Keratinocyte (primary cell): ENCODE measurements around the gene LRRTM3. TPM values are rescaled to one million over a fixed set of nuclear protein-coding genes. Genes with fewer than 3 reads are reported as not detected.

Experiments
- DNase-seq: peaks from one replicate; pipeline ENCODE4 v3.0.0-alpha.2; 2011; ENCODE audit warnings: low read depth, missing footprints, low spot score
- FAIRE-seq: peaks from 2 replicates; lab custom pipeline; 2011; peaks lifted over from hg19 to GRCh38; lab: Jason Lieb, UNC
- H2AFZ ChIP-seq: 2 replicates; pipeline ENCODE4 v1.6.0; 2012; ENCODE audit warnings: low read length, control low read depth, inconsistent platforms; ENCODE audit not compliant: control insufficient read depth
- H3K27ac ChIP-seq: 2 replicates; pipeline ENCODE4 v1.5.1; 2011; ENCODE audit warnings: low read length; ENCODE audit not compliant: control insufficient read depth, insufficient read depth
- H3K27me3 ChIP-seq: 3 replicates; pipeline ENCODE4 v1.6.0; 2011; ENCODE audit warnings: low read length; ENCODE audit not compliant: control insufficient read depth, insufficient read depth; ENCODE audit errors: extremely low read depth
- H3K36me3 ChIP-seq, 2 experiments: 2 replicates in 1 of 2; 3 replicates in 1 of 2; pipeline ENCODE4 v1.5.1; 2011; ENCODE audit warnings: low read length in 2 of 2, mild to moderate bottlenecking in 1 of 2; ENCODE audit not compliant: control insufficient read depth in 2 of 2, insufficient read depth in 2 of 2; ENCODE audit errors: extremely low read depth in 1 of 2
- H3K4me1 ChIP-seq: 3 replicates; pipeline ENCODE4 v1.5.1; 2011; ENCODE audit warnings: low read length; ENCODE audit not compliant: control insufficient read depth, insufficient read depth; ENCODE audit errors: extremely low read depth
- H3K4me2 ChIP-seq: 3 replicates; pipeline ENCODE4 v1.6.0; 2011; ENCODE audit warnings: low read depth, low read length; ENCODE audit not compliant: control insufficient read depth, insufficient read depth; ENCODE audit errors: extremely low read depth
- H3K4me3 ChIP-seq, 3 experiments: fragments of 200-600 bp in 1 of 3; sonication (generic) in 1 of 3; 2 replicates in 2 of 3; 3 replicates in 1 of 3; pipeline ENCODE4 v1.5.1; 2011 to 2016; ENCODE audit warnings: low read length in 3 of 3, mild to moderate bottlenecking in 3 of 3, control low read depth in 2 of 3, inconsistent platforms in 1 of 3, low read depth in 1 of 3, mixed read lengths in 1 of 3, mixed run types in 1 of 3, moderate library complexity in 1 of 3; ENCODE audit not compliant: control insufficient read depth in 2 of 3, insufficient read depth in 2 of 3; ENCODE audit errors: extremely low read depth in 1 of 3
- H3K79me2 ChIP-seq: 2 replicates; pipeline ENCODE4 v1.6.0; 2012; ENCODE audit warnings: low read length; ENCODE audit not compliant: control insufficient read depth, insufficient read depth
- H3K9ac ChIP-seq: 3 replicates; pipeline ENCODE4 v1.6.0; 2011; ENCODE audit warnings: low read length; ENCODE audit not compliant: control insufficient read depth, insufficient read depth; ENCODE audit errors: extremely low read depth
- H3K9me1 ChIP-seq: 3 replicates; pipeline ENCODE4 v1.6.0; 2011; ENCODE audit warnings: low read length; ENCODE audit not compliant: control insufficient read depth, insufficient read depth; ENCODE audit errors: extremely low read depth
- H3K9me3 ChIP-seq: 2 replicates; pipeline ENCODE4 v1.5.1; 2012; ENCODE audit warnings: low read depth, low read length; ENCODE audit not compliant: control insufficient read depth
- H4K20me1 ChIP-seq: 3 replicates; pipeline ENCODE4 v1.6.0; 2011; ENCODE audit warnings: low read length; ENCODE audit not compliant: control insufficient read depth, insufficient read depth; ENCODE audit errors: extremely low read depth
- CTCF ChIP-seq, 3 experiments: IDR thresholded peaks in 1 of 3; conservative IDR thresholded peaks in 1 of 3; optimal IDR thresholded peaks in 1 of 3; 2 replicates in 2 of 3; 3 replicates in 1 of 3; pipeline versions ENCODE3 to v1.5.1; 2011; ENCODE audit warnings: low read length in 3 of 3, mild to moderate bottlenecking in 3 of 3, moderate library complexity in 2 of 3, control low read depth in 1 of 3, inconsistent platforms in 1 of 3; ENCODE audit not compliant: insufficient read depth in 2 of 3; ENCODE audit errors: extremely low read depth in 1 of 3
- EZH2 ChIP-seq: IDR thresholded peaks from one replicate; pipeline ENCODE4 v1.6.1; 2012; ENCODE audit warnings: inconsistent platforms, mild to moderate bottlenecking, low read length, moderate library complexity
- dilution Hi-C: fragments of 300-500 bp; cut with MboI; formaldehyde crosslinking; loops from one replicate; pipeline ENCODE4 v1.7.0; 2020; ENCODE audit warnings: low sequenced_read_pairs; ENCODE audit not compliant: extremely low pct_ligation_motif_present
- polyA plus RNA-seq, 5 experiments: library from polyadenylated mRNA; depleted of rRNA in 3 of 5; stranded (reverse) in 3 of 5; stranded (forward) in 1 of 5; unstranded in 1 of 5; fragments of >200 nt; gene quantifications; 1 replicate in 1 of 5; 2 replicates in 3 of 5; 3 replicates in 1 of 5; pipeline versions ENCODE4 v1.2.1 to v1.2.3, GENCODE V29; 2011 to 2012; ENCODE audit warnings: missing spikeins in 2 of 5, low read depth in 1 of 5, low replicate concordance in 1 of 5

LRRTM3 gene
- polyA plus RNA-seq, 1 donor (not counting 4 experiments of a cell fraction or from before 2014, with no cell fraction given) = not detected

GRCh38 chr10:67095531-67095930 is 169.7 kb downstream of the LRRTM3 start:
- H3K9me3 ChIP-seq = no peaks in the 10 kb centered on the region
- H3K4me1 ChIP-seq = no peaks in the 10 kb centered on the region
- FAIRE-seq (no peak), DNase-seq (no peak)
- H3K4me3 ChIP-seq = no peak overlapping the region
- H3K9ac ChIP-seq = no peak overlapping the region
- H3K4me2 ChIP-seq = no peak overlapping the region
- H3K79me2 ChIP-seq = no peaks in the 10 kb centered on the region
- dilution Hi-C loops = no loop called here
- H3K27me3 ChIP-seq = no peaks in the 10 kb centered on the region
- no peaks in the 10 kb centered on the region for H3K9me1 ChIP-seq
- no peaks in the 10 kb centered on the region for H4K20me1 ChIP-seq
- TF ChIP-seq CTCF (optimal IDR thresholded peaks at IDR 0.05 in 1 of 3, IDR thresholded peaks at IDR 0.05 in 1 of 3, conservative IDR thresholded peaks at IDR 0.05 in 1 of 3; ENCODE audit: extremely low read depth in 1 of 3, insufficient read depth in 2 of 3, low read length in 3 of 3) (no peak), EZH2 (no peak)
- H3K27ac ChIP-seq = no peak overlapping the region
- no peak overlapping the region for H2AFZ ChIP-seq
- no peaks in the 10 kb centered on the region for H3K36me3 ChIP-seq

- Histone ChIP-seq H3K4me2 (no peak overlapping the region), H3K79me2 (no peaks in the 10 kb centered on the region), H2AFZ (no peak overlapping the region), H3K4me1 (no peaks in the 10 kb centered on the region), H3K27me3 (no peaks in the 10 kb centered on the region), H4K20me1 (no peaks in the 10 kb centered on the region), H3K27ac (no peak overlapping the region), H3K9ac (no peak overlapping the region), H3K36me3 (no peaks in the 10 kb centered on the region), H3K4me3 (no peak overlapping the region), H3K9me3 (no peaks in the 10 kb centered on the region), H3K9me1 (no peaks in the 10 kb centered on the region)
- dilution Hi-C loops = no loop called here
- DNase-seq (no peak), FAIRE-seq (no peak)
- no peak for TF ChIP-seq EZH2
- TF ChIP-seq CTCF (optimal IDR thresholded peaks at IDR 0.05 in 1 of 3, IDR thresholded peaks at IDR 0.05 in 1 of 3, conservative IDR thresholded peaks at IDR 0.05 in 1 of 3; ENCODE audit: extremely low read depth in 1 of 3, insufficient read depth in 2 of 3, low read length in 3 of 3) = no peak
Observed at GRCh38 chr10:67098461-67098860, 172.6 kb downstream of the LRRTM3 start.
